ENCODE data around the gene SPRR1A. TPM values are rescaled to one million over a fixed set of nuclear protein-coding genes. Genes with fewer than 3 reads are reported as not detected.

SPRR1A gene
- total RNA-seq, 2 donors from 2014 or later: not detected

DNA sequence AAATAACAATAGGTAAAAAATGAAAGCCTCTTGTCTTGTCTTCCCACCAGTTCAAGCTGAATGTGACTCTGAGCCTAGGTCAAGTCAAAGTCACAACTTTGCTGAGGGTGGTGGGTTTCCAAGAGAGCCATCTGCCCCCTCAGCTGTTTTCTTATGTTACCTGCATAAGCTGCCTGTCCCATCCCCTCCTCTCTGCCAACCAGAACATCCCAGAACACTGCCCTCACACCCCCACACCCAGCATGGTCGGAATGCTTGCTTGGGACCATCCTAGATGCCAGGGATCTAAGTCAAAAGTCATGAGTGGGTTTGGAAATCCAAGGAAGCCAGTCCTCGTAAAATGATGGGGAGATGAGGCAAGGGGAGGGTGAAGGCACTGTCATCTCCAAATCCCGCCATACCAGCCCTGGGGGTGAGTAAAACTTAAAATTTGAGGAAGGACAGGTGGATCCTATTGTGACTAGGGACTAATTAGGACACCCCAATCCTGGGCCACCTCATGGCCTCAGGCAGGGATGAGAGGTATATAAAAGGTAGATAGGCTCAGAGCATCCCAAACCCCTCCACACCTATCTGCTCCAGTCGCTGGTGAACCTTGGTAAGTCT is 37.1 kb upstream of the SPRR1A start, which contains the start of gene SPRR5:
SPRR5 (plus strand) TSS at position 556 of the 606 bp plus-strand sequence. CDS start 1,349 bp downstream, outside the sequence.
- H3K4me3 ChIP-seq: no peak within 1 kb of the TSS
- H3K4me1 ChIP-seq: no peaks in the 10 kb centered on the region
- no peaks in the 10 kb centered on the region for H3K9me3 ChIP-seq
- ATAC-seq (no peak), DNase-seq (no peak)
- no peak within 1 kb of the TSS for H3K27ac ChIP-seq
- H3K36me3 ChIP-seq (replicated peaks in 1 of 2; ENCODE audit: insufficient read depth in 1 of 2, low read depth in 2 of 2): no peaks in the 10 kb centered on the region
- 72 to 73% methylated on average over 4 of the region's 4 CpGs for WGBS, 2 donors
- H3K27me3 ChIP-seq: no peaks in the 10 kb centered on the region
- TF ChIP-seq, protein P1, sequence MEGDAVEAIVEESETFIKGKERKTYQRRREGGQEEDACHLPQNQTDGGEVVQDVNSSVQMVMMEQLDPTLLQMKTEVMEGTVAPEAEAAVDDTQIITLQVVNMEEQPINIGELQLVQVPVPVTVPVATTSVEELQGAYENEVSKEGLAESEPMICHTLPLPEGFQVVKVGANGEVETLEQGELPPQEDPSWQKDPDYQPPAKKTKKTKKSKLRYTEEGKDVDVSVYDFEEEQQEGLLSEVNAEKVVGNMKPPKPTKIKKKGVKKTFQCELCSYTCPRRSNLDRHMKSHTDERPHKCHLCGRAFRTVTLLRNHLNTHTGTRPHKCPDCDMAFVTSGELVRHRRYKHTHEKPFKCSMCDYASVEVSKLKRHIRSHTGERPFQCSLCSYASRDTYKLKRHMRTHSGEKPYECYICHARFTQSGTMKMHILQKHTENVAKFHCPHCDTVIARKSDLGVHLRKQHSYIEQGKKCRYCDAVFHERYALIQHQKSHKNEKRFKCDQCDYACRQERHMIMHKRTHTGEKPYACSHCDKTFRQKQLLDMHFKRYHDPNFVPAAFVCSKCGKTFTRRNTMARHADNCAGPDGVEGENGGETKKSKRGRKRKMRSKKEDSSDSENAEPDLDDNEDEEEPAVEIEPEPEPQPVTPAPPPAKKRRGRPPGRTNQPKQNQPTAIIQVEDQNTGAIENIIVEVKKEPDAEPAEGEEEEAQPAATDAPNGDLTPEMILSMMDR (IDR thresholded peaks at IDR 0.05): no peak
- TF ChIP-seq POLR2A (IDR thresholded peaks at IDR 0.05): no peak
- intact Hi-C loops (cut with DNase I): no loop called here

DNA sequence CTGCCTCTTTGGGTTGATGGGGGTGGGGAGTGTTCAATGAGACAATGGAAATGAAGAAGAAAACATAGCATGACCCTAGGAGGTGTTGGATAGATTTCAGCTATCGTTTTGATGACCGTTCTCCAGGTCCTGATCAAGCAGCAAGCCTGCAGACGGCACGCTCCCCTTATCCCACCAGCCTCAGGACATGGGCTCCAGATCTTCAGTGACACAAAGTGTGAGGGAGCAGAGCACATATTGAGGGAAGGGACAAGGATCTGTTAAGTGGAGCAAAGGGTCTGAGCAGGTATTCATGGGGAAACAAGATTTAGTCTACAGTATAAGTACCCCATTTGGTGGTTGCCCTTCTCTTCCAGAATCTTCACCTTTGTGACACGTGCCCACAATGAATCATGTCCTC is 32.2 kb upstream of the SPRR1A start:
- Histone ChIP-seq H3K4me3 (no peak overlapping the region), H3K4me1 (no peaks in the 10 kb centered on the region), H3K36me3 (replicated peaks in 1 of 2; ENCODE audit: insufficient read depth in 1 of 2, low read depth in 2 of 2) (no peaks in the 10 kb centered on the region), H3K27ac (no peak overlapping the region), H3K9me3 (no peaks in the 10 kb centered on the region), H3K27me3 (no peaks in the 10 kb centered on the region)
- ATAC-seq: no peak
- 73 to 78% methylated on average over 5 of the region's 5 CpGs for WGBS, 2 donors
- DNase-seq: no peak
- TF ChIP-seq, protein P1 (IDR thresholded peaks at IDR 0.05): no peak
- no peak for TF ChIP-seq POLR2A (IDR thresholded peaks at IDR 0.05)
- intact Hi-C loops (cut with DNase I): no loop called here

DNA sequence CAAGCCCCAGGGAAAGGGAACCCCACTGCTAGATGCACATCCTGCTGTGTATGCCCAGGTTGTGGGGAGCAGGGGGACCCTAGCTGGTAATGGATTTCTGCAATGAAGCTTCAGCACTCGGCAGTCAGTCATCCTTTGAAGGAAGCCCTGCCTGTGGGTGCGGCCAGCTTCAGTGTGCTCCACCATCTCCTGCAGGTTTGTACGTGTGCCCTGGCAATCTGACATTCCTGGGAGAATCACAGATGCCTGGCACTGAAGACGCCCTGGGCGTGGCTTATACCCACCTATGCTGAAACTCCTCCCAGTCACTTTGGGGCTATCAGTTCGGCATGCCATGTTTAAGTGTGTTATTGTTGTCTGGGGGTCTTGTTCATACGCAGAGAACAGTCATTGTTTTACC is 30.1 kb upstream of the SPRR1A start:
- peak in 1 of 4 donors; percentile 6 for DNase-seq
- TF ChIP-seq, protein P1 (IDR thresholded peaks at IDR 0.05): no peak
- no peak for TF ChIP-seq POLR2A (IDR thresholded peaks at IDR 0.05)
- 34 to 39% methylated on average over 7 of the region's 7 CpGs for WGBS, 2 donors

DNA sequence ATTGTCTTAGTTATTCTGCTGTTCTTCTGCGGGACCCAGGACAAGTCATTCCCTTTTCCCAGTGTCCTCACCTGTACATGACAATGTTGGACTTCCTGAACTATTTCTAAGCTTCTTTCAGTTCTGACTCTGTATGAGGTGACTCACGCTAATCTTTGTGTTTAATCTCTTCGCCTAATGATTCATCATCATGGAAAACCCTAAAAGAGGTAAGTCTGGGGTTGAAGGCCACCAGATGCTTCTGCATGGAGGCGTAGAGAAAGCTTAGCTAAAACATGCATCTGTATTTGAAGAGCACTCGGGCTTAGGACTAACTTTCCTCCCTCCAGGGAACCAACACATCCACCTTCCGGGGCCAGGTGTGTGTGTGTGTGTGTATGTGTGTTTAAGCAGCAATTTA is 29.4 kb upstream of the SPRR1A start:
- Histone ChIP-seq H3K4me3 (no peak overlapping the region), H3K27me3 (no peaks in the 10 kb centered on the region), H3K27ac (no peak overlapping the region), H3K4me1 (no peaks in the 10 kb centered on the region), H3K36me3 (replicated peaks in 1 of 2; ENCODE audit: insufficient read depth in 1 of 2, low read depth in 2 of 2) (no peaks in the 10 kb centered on the region), H3K9me3 (no peaks in the 10 kb centered on the region)
- no peak for ATAC-seq
- TF ChIP-seq, protein P1 (IDR thresholded peaks at IDR 0.05): no peak
- no peak for TF ChIP-seq POLR2A (IDR thresholded peaks at IDR 0.05)
- intact Hi-C loops (cut with DNase I): no loop called here
- no peak for DNase-seq
- 69 to 72% methylated on average over 6 of the region's 6 CpGs for WGBS, 2 donors

More for the DNA sequence above, 30.1 kb upstream of the SPRR1A start:
- H3K4me1 ChIP-seq: no peaks in the 10 kb centered on the region
- no peaks in the 10 kb centered on the region for H3K27me3 ChIP-seq
- no peaks in the 10 kb centered on the region for H3K36me3 ChIP-seq (replicated peaks in 1 of 2; ENCODE audit: insufficient read depth in 1 of 2, low read depth in 2 of 2)
- no peaks in the 10 kb centered on the region for H3K9me3 ChIP-seq
- no peak overlapping the region for H3K4me3 ChIP-seq
- no peak overlapping the region for H3K27ac ChIP-seq
- intact Hi-C loops (cut with DNase I): no loop called here
- ATAC-seq: no peak

DNA sequence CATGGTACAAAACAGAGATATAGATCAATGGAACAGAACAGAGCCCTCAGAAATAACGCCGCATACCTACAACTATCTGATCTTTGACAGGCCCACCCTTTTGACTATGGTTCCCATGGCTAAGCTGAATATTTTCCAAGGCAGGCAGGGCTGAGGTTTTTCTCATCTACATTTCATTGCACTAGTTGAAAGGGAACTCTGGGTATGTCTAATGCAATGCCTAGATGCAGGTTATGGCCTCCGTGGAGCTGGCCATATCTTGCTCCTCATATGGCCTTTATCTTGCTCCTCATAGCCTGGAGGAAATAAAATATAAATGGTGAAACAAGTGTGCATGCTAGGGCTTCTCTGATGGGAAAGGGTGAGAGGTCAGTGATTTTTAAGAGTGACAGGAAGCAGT is 26.3 kb upstream of the SPRR1A start:
- H3K36me3 ChIP-seq (replicated peaks in 1 of 2; ENCODE audit: insufficient read depth in 1 of 2, low read depth in 2 of 2): no peaks in the 10 kb centered on the region
- DNase-seq (no peak), ATAC-seq (no peak)
- H3K4me1 ChIP-seq: no peaks in the 10 kb centered on the region
- H3K27me3 ChIP-seq: no peaks in the 10 kb centered on the region
- 82 to 87% methylated on average over 3 of the region's 3 CpGs for WGBS, 2 donors
- no peak overlapping the region for H3K27ac ChIP-seq
- H3K9me3 ChIP-seq: no peaks in the 10 kb centered on the region
- no peak overlapping the region for H3K4me3 ChIP-seq
- intact Hi-C loops (cut with DNase I): no loop called here
- no peak for TF ChIP-seq POLR2A (IDR thresholded peaks at IDR 0.05)

Measured in body of pancreas (tissue), 4 donors.